ENCODE results near the gene HNRNPA2B1. TPM values are rescaled to one million over a fixed set of nuclear protein-coding genes. Genes with fewer than 3 reads are reported as not detected.

The HNRNPA2B1 gene
- 85.4 and 115 TPM in 2 replicates for total RNA-seq

GRCh38 chr7:26200444-26201246, at the start of gene HNRNPA2B1:
TSS of gene HNRNPA2B1 (minus strand) at chr7:26200746. CDS start at chr7:26200577, 169 bp downstream.

GRCh38 chr7:26201247-26202018, 887 bp upstream of the HNRNPA2B1 start, which contains the start of gene CBX3:
TSS of gene CBX3 (plus strand) at chr7:26201745. CDS start at chr7:26202999, 1,254 bp downstream.

GRCh38 chr7:26151953-26152781, 48.4 kb downstream of the HNRNPA2B1 start, which contains the start of gene NFE2L3:
TSS of gene NFE2L3 (plus strand) at chr7:26152198. CDS start at chr7:26152499, 301 bp downstream.

Other genes with a start within 250 kb of the HNRNPA2B1 start
- 5.3 and 11.4 TPM in 2 replicates for gene NFE2L3, start 48.5 kb downstream of the HNRNPA2B1 start, total RNA-seq
- 120 and 162 TPM in 2 replicates for gene CBX3, start 999 bp upstream of the HNRNPA2B1 start, total RNA-seq
- 1.2 and 1.3 TPM in 2 replicates for gene SNX10, start 91.1 kb upstream of the HNRNPA2B1 start, total RNA-seq